ENCODE data around the gene TMEM178B. TPM values are rescaled to one million over a fixed set of nuclear protein-coding genes. Genes with fewer than 3 reads are reported as not detected.

Gene TMEM178B
- total and polyA plus RNA-seq, 2 of the 4 experiments (the other 2 are of a cell fraction), result under 0.01 to 0.05 TPM

- POLR2A ChIA-PET (ENCODE audit: unreplicated experiment), result no interaction called here
- no peaks in the 10 kb centered on the region for H3K27me3 ChIP-seq (ENCODE audit: control insufficient read depth, insufficient read depth, low read length)
- no peak overlapping the region for H3K18ac ChIP-seq (ENCODE audit: low read depth, low read length)
- CTCF ChIA-PET, result no interaction called here
- no peak overlapping the region for H3K23ac ChIP-seq (ENCODE audit: low read depth, low read length)
- H3K4me2 ChIP-seq (ENCODE audit: low read depth, low read length), result no peak overlapping the region
- H2AFZ ChIP-seq (replicated peaks; ENCODE audit: low read length, poor library complexity), result no peak overlapping the region
- H2BK120ac ChIP-seq (ENCODE audit: low read depth, low read length), result no peak overlapping the region
- intact Hi-C loops (cut with micrococcal nuclease) (no loop called here), in situ Hi-C loops (cut with MboI; ENCODE audit: low sequenced_read_pairs) (no loop called here), dilution Hi-C loops (cut with HindIII; ENCODE audit: low sequenced_read_pairs, unreplicated experiment) (no loop called here)
- H3K14ac ChIP-seq (replicated peaks; ENCODE audit: low read depth, low read length), result no peak overlapping the region
- no peak overlapping the region for H3K4me3 ChIP-seq (ENCODE audit: insufficient read depth, low read depth, low read length)
- H3K27ac ChIP-seq (ENCODE audit: insufficient read depth, low read length), result no peak overlapping the region
- 0 out of 2 replicates have a peak, but pooled peaks cover 2% of the 10 kb centered on the region for H3K4me1 ChIP-seq (ENCODE audit: control insufficient read depth, insufficient read depth, low read length)
- no peak overlapping the region for H2AK5ac ChIP-seq (ENCODE audit: low read depth, low read length)
- H3K9me3 ChIP-seq (ENCODE audit: control insufficient read depth, insufficient read depth, low read length), result no peaks in the 10 kb centered on the region
- TF ChIP-seq RFX5 (IDR thresholded peaks at IDR 0.05; ENCODE audit: low read depth, low read length) (no peak), RAD21 (IDR thresholded peaks at IDR 0.05; ENCODE audit: low read length) (no peak), NFE2L2 (IDR thresholded peaks at IDR 0.05; ENCODE audit: low read depth, low read length) (no peak), FOS (IDR thresholded peaks at IDR 0.05; ENCODE audit: low read depth, low read length) (no peak), RCOR1 (IDR thresholded peaks at IDR 0.05; ENCODE audit: insufficient replicate concordance, low read length) (no peak), POLR2A (IDR thresholded peaks at IDR 0.05; ENCODE audit: low read depth, low read length) (no peak), BHLHE40 (IDR thresholded peaks at IDR 0.05; ENCODE audit: low read depth, low read length) (no peak), ELK1 (IDR thresholded peaks at IDR 0.05; ENCODE audit: borderline replicate concordance, low read depth, low read length) (no peak), MAZ (IDR thresholded peaks at IDR 0.05; ENCODE audit: borderline replicate concordance, low read depth, low read length) (no peak), MXI1 (IDR thresholded peaks at IDR 0.05; ENCODE audit: borderline replicate concordance, low read depth, low read length) (no peak), MAFK (IDR thresholded peaks at IDR 0.05; ENCODE audit: low read depth, low read length) (no peak), SMC3 (IDR thresholded peaks at IDR 0.05; ENCODE audit: low read depth, low read length) (no peak)
- TF ChIP-seq, protein P1, sequence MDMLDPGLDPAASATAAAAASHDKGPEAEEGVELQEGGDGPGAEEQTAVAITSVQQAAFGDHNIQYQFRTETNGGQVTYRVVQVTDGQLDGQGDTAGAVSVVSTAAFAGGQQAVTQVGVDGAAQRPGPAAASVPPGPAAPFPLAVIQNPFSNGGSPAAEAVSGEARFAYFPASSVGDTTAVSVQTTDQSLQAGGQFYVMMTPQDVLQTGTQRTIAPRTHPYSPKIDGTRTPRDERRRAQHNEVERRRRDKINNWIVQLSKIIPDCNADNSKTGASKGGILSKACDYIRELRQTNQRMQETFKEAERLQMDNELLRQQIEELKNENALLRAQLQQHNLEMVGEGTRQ (IDR thresholded peaks at IDR 0.05; ENCODE audit: low read depth, low read length), result no peak
- no peak overlapping the region for H3K9ac ChIP-seq (ENCODE audit: low read depth, low read length)
- no peak overlapping the region for H2BK5ac ChIP-seq (ENCODE audit: low read depth, low read length, poor library complexity, severe bottlenecking)
- H4K20me1 ChIP-seq (ENCODE audit: insufficient read depth, low read length), result no peaks in the 10 kb centered on the region
- ATAC-seq (ENCODE audit: low read depth), result no peak
- no TSS peak for BruUV-seq (replicated peaks)
- H3K9me1 ChIP-seq (ENCODE audit: insufficient read depth, low read length), result no peaks in the 10 kb centered on the region
- no peak overlapping the region for H4K91ac ChIP-seq (ENCODE audit: insufficient read depth, low read depth, low read length)
- no CpG with 5 or more reads among the region's 1 CpG for WGBS, 2 experiments (ENCODE audit: extremely low coverage in 2 of 2, insufficient read length in 1 of 2)
- H2AK9ac ChIP-seq (replicated peaks; ENCODE audit: low read depth, low read length, poor library complexity), result no peak overlapping the region
- H3K4ac ChIP-seq (ENCODE audit: low read depth, low read length), result no peak overlapping the region
- no peak overlapping the region for H2BK15ac ChIP-seq (ENCODE audit: low read depth, low read length)
- H3K36me3 ChIP-seq (ENCODE audit: control insufficient read depth, insufficient read depth, low read length), result no peaks in the 10 kb centered on the region
- DNase-seq, result no peak
- H3K56ac ChIP-seq (ENCODE audit: extremely low read depth, insufficient read depth, low read length), result no peak overlapping the region
- H2BK20ac ChIP-seq (ENCODE audit: low read depth, low read length), result no peak overlapping the region
- H4K5ac ChIP-seq (ENCODE audit: low read depth, low read length), result no peak overlapping the region
- H3K79me1 ChIP-seq (ENCODE audit: low read depth in 1 of 2, low read length in 2 of 2), result no peaks in the 10 kb centered on the region; a peak in 1 of 4 replicates
- H4K8ac ChIP-seq (ENCODE audit: low read depth in 2 of 2, low read length in 2 of 2), result no peak overlapping the region
Observed at GRCh38 chr7:141360803-141361202, 286.9 kb downstream of the TMEM178B start.

All from IMR-90 (cell line).